ENCODE measurements around the gene ALK.

The ALK gene

GRCh38 chr2:29528371-29528770 is 393.0 kb downstream of the ALK start:
- Mint-ChIP-seq H3K4me3 (no peak overlapping the region), H3K9me3 (no peaks in the 10 kb centered on the region), H3K27ac (no peak overlapping the region), H3K36me3 (no peaks in the 10 kb centered on the region), H3K4me1 (peaks cover 6% of the 10 kb centered on the region)
- DNase-seq (ENCODE audit: low spot score in 2 of 2) (no peak), ATAC-seq (no peak)

GRCh38 chr2:29527947-29528346 is 393.4 kb downstream of the ALK start:
- DNase-seq (ENCODE audit: low spot score in 2 of 2), result no peak
- Mint-ChIP-seq H3K9me3 (no peaks in the 10 kb centered on the region), H3K4me3 (no peak overlapping the region), H3K27ac (no peak overlapping the region), H3K4me1 (peaks cover 9% of the 10 kb centered on the region), H3K36me3 (no peaks in the 10 kb centered on the region)
- ATAC-seq, result no peak

DNA sequence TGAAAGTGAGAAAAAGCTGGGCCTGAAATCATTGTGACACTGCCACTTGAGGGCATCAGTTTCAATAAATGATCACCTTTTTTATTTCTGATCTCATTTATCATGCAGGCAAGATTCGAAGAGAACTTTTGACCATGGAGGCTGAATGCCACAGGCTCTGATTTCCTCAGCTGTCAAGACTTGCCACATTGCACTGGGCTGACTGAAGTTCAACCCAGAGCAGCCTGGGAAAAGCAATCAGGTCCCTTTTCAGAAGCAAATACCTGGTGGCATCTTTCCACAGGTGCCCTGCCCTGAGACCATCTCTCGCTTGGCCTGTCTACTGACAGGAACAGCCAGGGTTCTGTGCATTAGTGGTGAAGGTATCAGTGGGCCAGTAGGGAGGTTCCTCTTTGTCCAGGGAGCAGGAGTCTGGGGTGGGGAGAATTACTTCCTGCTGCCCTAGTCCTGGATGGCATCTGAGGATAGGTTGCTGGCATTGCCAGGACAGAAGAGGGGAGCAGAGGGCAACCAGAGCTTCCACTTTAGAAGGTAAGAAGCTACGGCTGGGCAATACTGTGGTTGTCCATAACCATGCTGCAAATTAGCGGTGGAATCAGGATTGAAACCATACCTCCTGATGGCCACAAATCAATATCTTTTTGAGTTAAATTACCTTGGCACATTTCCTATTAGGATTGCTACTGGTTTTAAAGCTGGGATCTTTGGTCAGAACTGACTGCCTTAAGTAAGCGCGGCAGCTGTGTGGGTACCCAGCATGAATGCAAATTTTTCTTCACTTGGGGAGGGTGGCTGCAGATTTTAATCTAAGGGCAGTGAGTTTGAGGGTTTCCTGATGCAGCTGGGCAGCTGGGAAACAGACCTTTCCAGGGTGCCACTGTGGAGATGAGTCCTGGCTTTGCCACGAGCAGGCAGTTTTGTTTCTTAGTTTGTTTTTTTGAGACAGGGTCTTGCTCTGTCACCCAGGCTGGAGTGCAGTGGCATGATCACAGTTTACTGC is 394.5 kb downstream of the ALK start:
- no peak for ATAC-seq
- Mint-ChIP-seq H3K9me3 (no peaks in the 10 kb centered on the region), H3K36me3 (no peaks in the 10 kb centered on the region), H3K4me3 (no peak overlapping the region), H3K4me1 (peaks cover 15% of the 10 kb centered on the region), H3K27ac (no peak overlapping the region)
- no peak for DNase-seq (ENCODE audit: low spot score in 2 of 2)

DNA sequence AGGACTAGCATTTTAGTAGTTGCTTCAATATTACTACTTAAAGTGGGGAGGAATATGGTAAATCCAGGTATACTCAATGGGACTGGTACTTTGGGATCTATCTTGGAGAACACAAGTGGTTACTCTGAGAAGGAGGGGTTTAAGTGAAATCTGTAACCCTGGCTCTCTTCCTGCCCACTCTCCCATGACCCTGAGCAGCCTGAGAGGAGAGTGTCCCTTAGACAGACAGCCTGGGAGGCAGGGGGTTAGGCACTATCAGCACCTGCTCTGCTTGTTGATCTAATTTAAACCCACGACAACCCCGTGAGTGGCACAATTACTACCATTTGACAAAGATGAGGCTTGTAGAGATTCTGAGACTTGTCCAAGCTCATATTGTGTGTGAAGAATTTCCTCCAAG is 395.5 kb downstream of the ALK start:
- no peaks in the 10 kb centered on the region for H3K36me3 Mint-ChIP-seq
- DNase-seq (ENCODE audit: low spot score in 2 of 2), result no peak
- H3K27ac Mint-ChIP-seq, result no peak overlapping the region

DNA sequence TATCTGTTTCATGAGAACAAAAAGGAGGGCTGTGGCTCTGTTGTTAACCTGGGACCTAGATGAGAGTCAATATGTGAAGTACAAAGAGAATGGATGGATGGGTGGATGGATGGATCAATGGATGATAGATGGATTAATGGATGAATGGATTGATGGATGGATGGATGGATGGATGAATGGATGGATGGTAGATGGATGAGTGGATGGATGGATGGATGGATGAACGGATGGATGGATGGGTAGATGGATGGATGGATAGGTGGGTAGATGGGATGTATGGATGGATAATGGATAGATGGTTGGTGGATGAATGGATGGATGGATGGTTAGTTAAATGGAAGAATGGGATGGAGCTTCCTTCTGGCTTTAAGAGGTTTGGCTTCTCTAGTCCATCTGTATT is 396.7 kb downstream of the ALK start:
- Mint-ChIP-seq H3K4me1 (peaks cover 15% of the 10 kb centered on the region), H3K9me3 (no peaks in the 10 kb centered on the region), H3K36me3 (no peaks in the 10 kb centered on the region), H3K4me3 (no peak overlapping the region), H3K27ac (no peak overlapping the region)
- ATAC-seq (no peak), DNase-seq (ENCODE audit: low spot score in 2 of 2) (no peak)

More for the DNA sequence above, 395.5 kb downstream of the ALK start:
- no peak overlapping the region for H3K4me3 Mint-ChIP-seq
- no peaks in the 10 kb centered on the region for H3K9me3 Mint-ChIP-seq
- peaks cover 15% of the 10 kb centered on the region for H3K4me1 Mint-ChIP-seq
- no peak for ATAC-seq

DNA sequence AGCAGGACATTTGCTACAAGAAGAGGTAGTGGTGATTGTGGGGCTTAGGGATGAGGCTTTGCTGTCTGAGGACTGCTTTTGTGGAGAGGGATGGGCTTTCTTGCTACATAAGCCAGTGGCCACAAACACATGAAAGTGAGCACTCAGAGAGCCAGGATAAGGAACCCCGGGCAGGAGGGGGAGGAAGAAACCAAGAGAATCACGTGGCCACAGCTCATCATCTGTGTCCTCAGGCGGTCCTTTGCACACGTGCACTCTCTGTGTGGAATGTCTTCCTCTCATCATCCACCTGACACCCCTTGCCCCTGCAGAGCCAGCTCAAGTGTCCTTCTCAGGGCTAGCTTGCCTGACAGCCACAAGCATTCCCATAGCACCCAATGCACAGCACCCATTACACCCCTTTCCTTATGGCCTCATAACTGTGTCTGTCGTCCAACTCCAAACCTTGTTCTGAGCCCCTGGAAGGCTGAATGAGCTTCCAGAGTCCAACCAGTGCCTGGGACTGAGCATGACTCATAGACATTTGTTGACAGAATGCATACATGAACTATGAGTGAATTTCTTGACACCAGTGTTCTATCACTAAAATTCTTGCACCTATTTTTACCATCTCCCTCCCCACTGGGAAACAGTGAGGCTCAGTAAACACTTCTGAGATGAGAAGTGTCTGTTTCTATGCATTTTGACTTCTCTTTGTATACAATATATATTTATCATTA is 398.3 kb downstream of the ALK start:
- ATAC-seq (peak; percentile 35), DNase-seq (ENCODE audit: low spot score in 2 of 2) (no peak)
- Mint-ChIP-seq H3K36me3 (no peaks in the 10 kb centered on the region), H3K4me3 (no peak overlapping the region), H3K4me1 (peaks cover 9% of the 10 kb centered on the region), H3K27ac (no peak overlapping the region), H3K9me3 (no peaks in the 10 kb centered on the region)

DNA sequence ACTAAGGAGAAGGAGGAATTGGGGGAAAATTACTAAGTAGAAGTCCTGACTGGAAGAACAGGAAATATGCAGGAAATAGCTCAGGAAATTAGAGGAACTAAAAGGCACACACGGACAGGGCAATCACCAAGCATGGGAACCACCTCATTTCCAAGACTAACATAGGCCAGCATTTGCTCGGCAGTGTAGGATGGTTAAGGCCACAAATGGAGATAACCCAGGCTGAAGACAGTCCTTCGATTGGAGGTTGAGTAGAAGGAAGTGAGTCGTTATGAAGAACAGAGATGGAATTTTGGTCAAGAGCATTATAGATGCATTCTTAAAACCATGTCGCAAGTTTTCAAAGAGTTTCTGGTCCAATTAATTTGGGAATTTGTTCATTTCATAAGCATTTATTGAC is 401.4 kb downstream of the ALK start:
- Mint-ChIP-seq H3K9me3 (no peaks in the 10 kb centered on the region), H3K27ac (no peak overlapping the region), H3K4me3 (no peak overlapping the region), H3K36me3 (no peaks in the 10 kb centered on the region), H3K4me1 (peaks cover 9% of the 10 kb centered on the region)
- no peak for ATAC-seq
- DNase-seq (ENCODE audit: low spot score in 2 of 2), result no peak

GRCh38 chr2:29519338-29519925 is 402.0 kb downstream of the ALK start:
- Mint-ChIP-seq H3K36me3 (no peaks in the 10 kb centered on the region), H3K27ac (no peak overlapping the region), H3K4me1 (peaks cover 9% of the 10 kb centered on the region), H3K4me3 (no peak overlapping the region), H3K9me3 (no peaks in the 10 kb centered on the region)
- no peak for ATAC-seq
- DNase-seq (ENCODE audit: low spot score in 2 of 2), result no peak

DNA sequence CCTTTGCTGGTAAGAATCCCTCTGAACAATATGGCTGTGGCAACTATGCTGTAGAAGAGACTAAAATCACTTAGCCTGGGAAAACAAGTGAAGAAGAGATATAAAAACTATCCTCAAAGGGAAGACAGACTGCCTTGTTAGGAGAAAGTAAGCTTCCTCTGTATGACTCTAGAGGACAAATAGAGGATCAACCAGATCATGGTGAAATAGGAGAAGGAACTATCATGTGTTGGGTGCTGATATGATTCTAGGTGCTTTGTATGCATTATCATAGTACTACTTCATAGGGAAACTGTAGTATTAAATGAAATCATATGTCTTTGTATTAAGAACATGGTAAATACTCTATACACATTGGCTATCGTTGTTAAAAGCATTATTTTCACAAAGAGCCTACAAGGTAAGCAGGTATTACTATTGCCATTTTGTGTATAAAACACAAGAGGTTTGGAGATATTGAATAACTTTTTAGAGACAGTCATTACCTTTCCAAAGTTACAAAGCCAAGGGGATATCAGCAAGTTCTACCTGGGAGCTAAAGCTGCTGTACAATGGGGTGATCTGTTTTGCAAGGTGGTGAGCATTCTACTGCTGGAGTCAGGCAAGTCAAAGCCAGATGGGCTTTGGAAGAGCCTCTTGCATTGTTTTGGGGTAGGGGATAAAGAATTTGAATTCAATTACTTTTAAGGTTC is 402.6 kb downstream of the ALK start:
- H3K9me3 Mint-ChIP-seq, result no peaks in the 10 kb centered on the region
- H3K4me3 Mint-ChIP-seq, result no peak overlapping the region
- H3K4me1 Mint-ChIP-seq, result peaks cover 9% of the 10 kb centered on the region
- ATAC-seq, result no peak
- H3K27ac Mint-ChIP-seq, result no peak overlapping the region
- no peak for DNase-seq (ENCODE audit: low spot score in 2 of 2)
- no peaks in the 10 kb centered on the region for H3K36me3 Mint-ChIP-seq

DNA sequence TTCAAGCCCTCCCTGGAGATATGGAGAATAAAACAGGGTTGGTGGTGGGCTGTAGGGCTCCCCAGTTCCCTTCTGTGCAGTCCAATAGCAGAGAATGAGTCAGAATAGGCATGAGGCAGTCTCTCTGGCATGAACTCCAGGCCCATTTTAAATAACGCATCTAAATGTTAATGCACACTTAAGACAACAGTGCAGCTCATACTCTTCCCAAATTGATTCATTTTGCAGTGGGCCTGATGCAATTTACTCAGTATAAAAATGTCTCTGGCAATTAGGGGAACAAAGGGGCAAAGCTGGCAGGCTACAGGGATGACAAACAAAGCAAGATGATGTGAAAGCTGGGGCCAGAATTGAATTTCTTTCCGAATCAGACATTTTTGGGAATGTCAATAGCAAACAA is 403.4 kb downstream of the ALK start:
- Mint-ChIP-seq H3K4me3 (no peak overlapping the region), H3K9me3 (no peaks in the 10 kb centered on the region), H3K36me3 (no peaks in the 10 kb centered on the region), H3K4me1 (peaks cover 7% of the 10 kb centered on the region), H3K27ac (no peak overlapping the region)
- DNase-seq (ENCODE audit: low spot score in 2 of 2) (no peak), ATAC-seq (no peak)

DNA sequence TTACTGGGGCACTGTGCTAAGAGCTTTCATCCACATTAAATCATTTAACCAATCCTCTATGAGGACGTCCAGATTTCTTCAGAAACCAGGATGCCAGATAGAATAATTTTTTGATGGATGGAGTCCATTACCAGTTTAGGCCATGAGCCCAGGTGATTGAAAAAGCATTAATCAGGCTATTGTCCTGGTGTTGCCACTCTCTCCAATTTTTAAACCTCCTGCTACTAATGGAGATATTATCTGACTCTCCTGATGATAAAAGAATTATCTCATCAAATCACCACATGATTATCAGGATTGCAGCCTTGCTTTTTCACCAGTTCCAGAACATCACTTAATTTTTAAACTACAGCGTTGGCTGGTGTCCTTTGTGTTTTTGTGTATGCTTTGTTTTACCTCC is 404.0 kb downstream of the ALK start:
- H3K4me1 Mint-ChIP-seq, result peaks cover 1% of the 10 kb centered on the region
- no peaks in the 10 kb centered on the region for H3K9me3 Mint-ChIP-seq
- DNase-seq (ENCODE audit: low spot score in 2 of 2), result no peak
- no peak for ATAC-seq
- H3K27ac Mint-ChIP-seq, result no peak overlapping the region
- no peak overlapping the region for H3K4me3 Mint-ChIP-seq
- no peaks in the 10 kb centered on the region for H3K36me3 Mint-ChIP-seq

DNA sequence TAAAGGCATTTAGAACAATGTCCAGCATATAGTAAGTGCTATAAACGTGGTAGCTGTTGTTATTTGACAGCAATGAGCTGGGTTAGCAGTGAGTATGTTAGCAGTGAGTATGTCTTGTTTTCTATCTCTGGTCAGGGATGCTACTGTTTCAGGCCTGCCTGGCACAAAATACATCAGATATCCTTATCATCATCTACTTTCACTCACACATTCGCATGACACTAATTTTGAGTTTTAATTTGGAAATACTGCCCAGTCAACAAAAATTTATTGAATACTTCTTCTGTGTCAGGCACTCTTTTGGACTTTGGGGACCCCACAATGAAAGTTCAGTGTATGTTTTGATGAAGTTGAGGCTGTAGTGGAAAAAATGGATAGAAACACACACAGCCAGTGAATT is 404.6 kb downstream of the ALK start:
- H3K4me1 Mint-ChIP-seq, result no peaks in the 10 kb centered on the region
- no peaks in the 10 kb centered on the region for H3K9me3 Mint-ChIP-seq
- ATAC-seq (no peak), DNase-seq (ENCODE audit: low spot score in 2 of 2) (no peak)
- no peak overlapping the region for H3K4me3 Mint-ChIP-seq
- no peak overlapping the region for H3K27ac Mint-ChIP-seq
- H3K36me3 Mint-ChIP-seq, result no peaks in the 10 kb centered on the region

DNA sequence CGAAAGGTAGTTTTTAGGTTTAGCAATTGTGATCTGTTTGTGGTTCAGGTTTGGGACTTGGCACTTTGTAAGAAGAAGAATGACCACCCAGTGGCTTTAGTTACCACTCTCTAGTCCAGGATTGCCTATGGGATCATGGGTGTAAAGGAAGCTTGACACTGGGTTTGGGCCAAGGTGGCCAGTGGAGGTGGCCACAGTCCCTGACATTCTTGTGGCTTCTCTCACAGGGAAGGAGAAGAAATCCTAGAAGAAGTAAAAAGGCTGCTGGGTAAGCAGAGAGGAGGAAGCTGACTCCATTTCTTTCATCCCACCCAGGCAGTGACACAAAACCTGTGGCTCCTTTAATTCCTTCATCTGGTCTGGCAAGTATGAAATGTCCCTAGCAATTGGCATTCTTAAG is 411.5 kb downstream of the ALK start:
- H3K36me3 Mint-ChIP-seq, result no peaks in the 10 kb centered on the region
- no peak for ATAC-seq
- no peak overlapping the region for H3K27ac Mint-ChIP-seq
- no peak for DNase-seq (ENCODE audit: low spot score in 2 of 2)
- no peaks in the 10 kb centered on the region for H3K4me1 Mint-ChIP-seq
- H3K4me3 Mint-ChIP-seq, result no peak overlapping the region
- H3K9me3 Mint-ChIP-seq, result peaks cover 4% of the 10 kb centered on the region

DNA sequence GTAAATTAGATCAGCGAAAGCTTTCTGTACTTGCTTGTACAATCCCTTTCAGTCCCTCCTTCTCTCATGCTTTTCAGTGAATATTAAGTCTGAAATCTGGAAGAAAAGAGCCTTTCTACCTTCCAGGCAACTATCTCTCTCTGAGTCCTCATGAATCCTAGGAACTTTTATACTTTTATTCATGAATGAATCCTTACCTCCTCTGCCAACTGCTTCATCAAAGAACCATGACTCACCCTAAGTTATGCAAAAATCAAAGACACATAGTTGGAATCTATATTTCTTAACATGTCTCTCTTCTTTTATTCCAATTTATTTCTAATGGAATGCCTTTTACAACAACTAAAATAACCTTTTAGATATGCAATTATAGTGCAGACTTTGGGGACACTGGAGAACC is 412.0 kb downstream of the ALK start:
- peaks cover 4% of the 10 kb centered on the region for H3K9me3 Mint-ChIP-seq
- no peaks in the 10 kb centered on the region for H3K4me1 Mint-ChIP-seq
- no peak for ATAC-seq

GRCh38 chr2:29504746-29505145 is 416.6 kb downstream of the ALK start:
- Mint-ChIP-seq H3K4me1 (no peaks in the 10 kb centered on the region), H3K4me3 (no peak overlapping the region), H3K9me3 (no peaks in the 10 kb centered on the region), H3K27ac (no peak overlapping the region), H3K36me3 (no peaks in the 10 kb centered on the region)
- DNase-seq (ENCODE audit: low spot score in 2 of 2), result no peak
- no peak for ATAC-seq

More for the DNA sequence above, 412.0 kb downstream of the ALK start:
- no peak for DNase-seq (ENCODE audit: low spot score in 2 of 2)
- Mint-ChIP-seq H3K4me3 (no peak overlapping the region), H3K36me3 (no peaks in the 10 kb centered on the region), H3K27ac (no peak overlapping the region)

Measured in stimulated activated effector memory CD8-positive, alpha-beta T cell treated with anti-CD3 and anti-CD28 coated beads, Interleukin-12 subunit alpha, Interleukin-12 subunit beta, amount 100 ng/mL, for 72 hours (primary cell).